IPS-NIHi7 (cell line): ENCODE results near the gene RIT1.
A peak's percentile ranks its signal among the peaks of the same experiment; 100 is the strongest.

Experiments used
- DNase-seq: peaks from one replicate; pipeline ENCODE4 v3.0.0; 2012; ENCODE audit warnings: mixed read lengths; ENCODE audit errors: extremely low spot score

Gene RIT1

DNA sequence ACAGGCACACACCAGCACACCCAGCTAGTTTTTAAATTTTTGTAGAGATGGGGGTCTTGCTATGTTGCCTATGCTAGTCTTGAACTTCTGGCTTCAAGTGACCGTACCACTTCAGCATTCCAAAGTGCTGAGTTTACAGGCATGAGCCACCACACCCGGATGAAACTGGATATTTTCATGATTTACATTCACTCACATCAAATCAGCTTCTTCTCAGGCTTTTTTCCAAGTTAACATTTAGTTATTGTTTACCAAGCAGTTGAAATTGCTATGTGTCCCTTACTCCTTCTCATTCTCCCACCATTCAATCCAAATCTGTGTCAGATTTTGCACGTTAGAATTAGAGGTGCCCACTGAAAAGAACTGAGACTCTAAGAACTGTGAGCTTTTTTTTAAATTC, 18.4 kb downstream of the RIT1 start:
- no peak for DNase-seq

- DNase-seq, result no peak
Observed at GRCh38 chr1:155890251-155890650, 20.9 kb downstream of the RIT1 start.

DNA sequence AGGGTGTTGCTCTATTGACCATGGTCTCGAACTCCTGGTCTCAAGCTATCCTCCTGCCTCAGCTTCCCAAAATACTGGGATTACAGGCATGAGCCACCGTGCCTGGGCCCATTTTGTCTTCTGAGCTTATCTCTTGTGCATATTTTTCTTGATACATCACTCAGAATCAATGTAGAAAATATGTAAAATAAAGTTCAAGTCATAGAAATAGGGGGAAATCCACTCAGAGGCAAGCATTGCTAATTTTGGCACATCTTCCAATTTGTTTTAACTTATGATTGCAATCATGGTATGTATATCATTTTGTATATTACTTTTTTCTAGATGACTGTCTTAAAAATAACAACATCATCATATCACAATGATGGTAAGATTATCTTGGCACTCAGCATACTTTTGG, 21.6 kb downstream of the RIT1 start:
- no peak for DNase-seq

DNA sequence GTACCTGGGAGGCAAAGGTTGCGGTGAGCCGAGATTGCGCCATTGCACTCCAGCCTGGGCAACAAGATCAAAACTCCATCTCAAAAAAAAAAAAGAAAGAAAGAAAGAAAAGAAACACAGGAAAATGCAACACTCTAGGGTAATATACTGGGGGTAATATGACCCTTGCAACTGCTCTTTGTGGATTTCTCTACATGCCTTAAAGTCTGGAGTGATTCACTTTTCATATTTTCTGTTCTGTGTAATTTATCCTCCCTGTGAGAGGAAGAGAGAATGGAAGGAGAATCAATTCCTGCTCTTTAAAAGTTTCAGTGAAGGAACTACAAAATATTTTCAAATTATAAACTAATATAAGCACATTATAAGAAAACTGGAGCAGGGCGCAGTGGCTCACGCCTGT, 22.7 kb downstream of the RIT1 start:
- DNase-seq, result no peak

GRCh38 chr1:155884982-155885381, 26.2 kb downstream of the RIT1 start:
- DNase-seq, result no peak

DNA sequence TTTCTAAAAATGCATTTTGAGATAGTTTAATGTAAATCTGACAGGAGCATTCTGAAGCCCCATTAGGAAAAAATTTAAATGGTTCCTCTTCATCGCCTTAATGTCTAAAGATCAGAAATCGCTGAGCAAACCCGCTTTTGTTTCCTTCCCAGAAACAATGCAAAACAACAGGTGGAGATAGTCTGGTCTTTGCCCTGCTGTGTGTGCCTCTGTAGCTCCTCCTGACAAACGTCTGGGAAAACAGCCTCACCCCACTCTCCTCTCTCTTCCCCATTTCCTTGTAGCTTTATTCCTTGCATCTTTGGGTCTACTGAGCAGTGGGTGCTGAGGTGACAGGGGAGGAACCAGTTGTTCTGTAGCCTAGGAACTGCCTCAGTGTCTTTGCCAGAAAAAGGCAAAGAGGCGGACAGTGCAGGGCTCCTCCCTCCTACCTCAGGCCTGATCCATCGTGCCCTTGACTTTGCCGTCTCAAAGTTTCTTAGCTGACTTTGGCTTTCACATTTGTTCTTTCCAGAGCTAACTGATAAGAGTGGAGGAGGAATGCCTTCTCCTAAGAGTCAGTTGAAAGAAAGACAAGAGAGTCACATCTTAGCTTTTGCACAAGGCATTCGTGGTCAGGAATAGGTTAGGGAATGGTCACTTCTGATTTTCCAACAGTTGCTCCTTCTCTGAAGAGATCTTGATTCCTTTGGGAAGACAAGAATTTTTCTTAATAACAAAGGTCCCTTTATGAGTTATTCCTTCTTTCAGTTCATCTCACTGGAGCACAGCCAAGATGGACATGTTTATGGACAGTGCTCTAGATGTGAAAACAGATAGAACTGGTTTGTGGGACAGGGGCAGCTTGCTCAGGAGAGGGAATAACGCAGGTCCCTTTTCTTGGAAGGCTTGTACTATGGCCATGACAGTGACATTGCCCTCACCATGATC, 26.9 kb downstream of the RIT1 start:
- DNase-seq, result no peak

DNA sequence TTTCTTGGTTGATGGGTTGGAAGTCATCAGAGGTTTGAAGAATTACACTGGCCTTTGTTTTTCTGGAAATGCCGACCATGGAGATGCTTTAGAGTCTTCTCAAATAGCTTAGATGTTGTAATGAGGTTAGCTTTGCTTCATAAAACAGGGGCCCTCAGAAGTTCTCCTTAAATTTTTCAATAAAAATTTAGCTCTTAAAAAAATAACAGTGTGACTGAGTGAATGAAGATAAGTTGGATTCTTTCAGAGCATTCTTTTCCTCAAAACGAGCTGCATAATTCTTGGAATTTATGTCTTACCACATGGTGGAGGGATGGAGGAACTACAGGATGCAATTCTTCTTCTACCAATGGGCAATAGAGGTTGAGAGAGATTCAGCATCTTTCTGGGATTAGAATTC, 28.4 kb downstream of the RIT1 start:
- no peak for DNase-seq

DNA sequence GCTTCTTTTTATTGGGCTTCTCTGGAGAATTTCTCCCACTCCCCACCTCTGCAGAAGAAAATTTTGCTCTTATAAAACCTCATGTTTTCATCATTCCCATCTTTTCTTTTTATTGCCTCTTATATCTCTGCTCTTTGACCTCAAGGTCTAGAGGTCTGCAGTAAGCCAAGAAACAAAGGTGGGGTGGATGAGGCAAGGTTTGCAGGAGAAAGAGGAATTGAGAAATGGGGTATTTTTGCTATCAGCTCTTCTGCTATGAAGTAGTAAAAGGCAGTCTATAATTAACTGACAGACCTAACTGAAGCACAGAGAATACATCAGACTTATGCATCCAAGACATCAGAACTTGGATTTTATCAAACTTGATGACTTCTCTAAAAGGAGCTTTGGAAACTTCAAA, 28.9 kb downstream of the RIT1 start:
- DNase-seq, result no peak

GRCh38 chr1:155880950-155881349, 30.2 kb downstream of the RIT1 start:
- DNase-seq, result no peak

DNA sequence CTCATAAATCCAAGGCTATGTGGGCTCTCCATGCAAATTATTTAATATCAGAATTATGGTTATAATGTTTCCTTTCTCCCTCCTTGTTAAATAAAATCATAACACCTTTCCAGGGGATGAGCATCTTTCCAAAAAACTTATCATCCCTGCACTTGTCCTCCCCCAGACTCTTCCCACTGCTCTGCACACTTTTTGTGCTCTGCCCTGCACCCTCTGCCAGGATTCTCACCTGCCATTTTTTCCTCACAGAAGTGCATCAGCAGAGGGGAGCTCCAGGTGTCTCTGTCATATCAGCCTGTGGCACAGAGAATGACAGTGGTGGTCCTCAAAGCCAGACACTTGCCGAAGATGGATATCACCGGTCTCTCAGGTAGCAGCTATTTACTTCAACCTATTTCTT, 30.9 kb downstream of the RIT1 start:
- no peak for DNase-seq

- no peak for DNase-seq
Observed at GRCh38 chr1:155877945-155878344, 33.2 kb downstream of the RIT1 start.

DNA sequence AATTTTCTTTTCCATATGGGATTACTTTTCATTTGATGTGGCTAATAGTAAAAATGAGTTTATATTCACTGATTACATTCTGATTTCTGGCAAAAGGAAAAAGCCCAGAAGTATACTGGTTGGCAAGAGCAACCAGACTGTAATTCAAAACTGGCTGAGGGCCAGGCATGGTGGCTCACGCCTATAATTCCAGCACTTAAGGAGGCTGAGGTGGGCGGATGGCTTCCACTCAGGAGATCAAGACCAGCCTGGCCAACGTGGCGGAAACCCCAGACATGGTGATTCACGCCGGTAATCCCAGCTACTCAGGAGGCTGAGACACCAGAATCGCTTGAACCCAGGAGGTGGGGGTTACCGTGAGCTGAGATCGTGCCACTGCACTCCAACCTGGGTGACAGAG, 37.3 kb downstream of the RIT1 start:
- no peak for DNase-seq

- no peak for DNase-seq
Observed at GRCh38 chr1:155872527-155872926, 38.6 kb downstream of the RIT1 start.

- no peak for DNase-seq
Observed at GRCh38 chr1:155871390-155871789, 39.8 kb downstream of the RIT1 start.

GRCh38 chr1:155867766-155868165, 43.4 kb downstream of the RIT1 start:
- DNase-seq, result no peak

- no peak for DNase-seq
Observed at GRCh38 chr1:155864393-155864792, 46.8 kb downstream of the RIT1 start.

DNA sequence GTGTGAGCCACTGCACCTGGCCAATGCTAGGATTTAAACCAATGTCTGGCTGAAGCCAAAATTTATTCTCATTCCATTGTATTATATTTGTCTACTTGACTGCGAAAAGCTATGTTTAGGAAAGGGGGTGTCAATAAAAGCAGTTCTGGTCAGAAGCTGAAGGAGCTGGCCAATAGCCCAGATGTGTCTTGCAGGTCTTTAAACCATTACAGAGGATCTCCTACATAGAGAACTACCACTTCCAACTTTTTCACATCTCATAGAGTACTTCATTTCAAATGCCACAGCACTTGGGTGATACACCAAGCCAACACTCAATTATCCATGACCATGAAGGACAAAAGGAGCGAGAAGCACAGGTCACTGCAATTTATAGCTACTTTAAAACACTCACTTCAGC, 49.3 kb downstream of the RIT1 start:
- no peak for DNase-seq

GRCh38 chr1:155860970-155861510, 50.1 kb downstream of the RIT1 start:
- no peak for DNase-seq

DNA sequence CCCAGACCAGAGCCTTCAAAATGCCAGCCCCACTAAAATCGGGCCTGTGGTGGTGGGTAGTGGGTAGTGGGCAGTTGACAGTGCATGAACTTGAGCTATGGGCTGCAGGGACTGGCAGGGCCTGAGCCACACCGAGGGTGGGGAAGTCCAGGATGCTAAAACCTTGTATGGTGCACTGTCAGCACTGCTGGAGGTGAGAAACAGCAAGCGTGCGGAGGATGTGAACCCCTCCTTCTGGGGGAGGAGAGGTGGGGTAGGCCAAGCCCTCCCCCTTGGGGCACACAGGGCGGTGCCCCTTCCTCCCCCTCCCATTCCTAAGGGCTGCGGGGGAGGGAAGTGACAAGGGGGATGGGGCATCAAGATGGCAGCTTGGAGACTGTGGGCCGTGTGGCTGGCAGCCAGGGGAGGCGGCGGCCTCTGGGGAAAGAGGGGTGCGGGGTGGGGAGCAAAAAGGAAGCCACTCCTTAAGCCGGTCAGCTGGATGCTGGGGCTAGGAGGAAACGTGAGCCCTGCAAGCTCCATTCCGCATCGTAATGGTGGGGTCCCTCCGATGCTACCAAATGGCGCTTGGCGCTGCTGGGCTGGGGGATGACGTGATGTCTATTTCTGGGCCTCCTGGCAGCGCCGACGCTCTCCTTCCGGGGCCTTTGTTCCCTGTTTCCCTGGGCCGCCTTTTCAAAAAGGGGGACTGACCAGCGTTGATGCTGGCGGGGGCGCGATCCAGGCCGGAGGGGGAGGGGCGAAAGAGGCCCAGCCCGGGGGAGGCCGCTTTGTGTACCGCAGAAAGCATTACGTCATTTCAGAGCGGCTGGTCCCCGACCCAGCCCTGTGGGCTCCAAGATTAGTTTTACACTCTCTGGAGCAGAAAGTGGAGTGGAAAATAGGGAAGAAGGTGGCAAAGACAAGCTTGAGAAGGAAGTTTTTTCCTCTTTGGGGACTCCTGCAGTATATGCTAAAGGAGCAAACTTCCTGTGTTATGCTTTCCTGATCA, 51.0 kb downstream of the RIT1 start:
- peak; percentile 60 for DNase-seq

DNA sequence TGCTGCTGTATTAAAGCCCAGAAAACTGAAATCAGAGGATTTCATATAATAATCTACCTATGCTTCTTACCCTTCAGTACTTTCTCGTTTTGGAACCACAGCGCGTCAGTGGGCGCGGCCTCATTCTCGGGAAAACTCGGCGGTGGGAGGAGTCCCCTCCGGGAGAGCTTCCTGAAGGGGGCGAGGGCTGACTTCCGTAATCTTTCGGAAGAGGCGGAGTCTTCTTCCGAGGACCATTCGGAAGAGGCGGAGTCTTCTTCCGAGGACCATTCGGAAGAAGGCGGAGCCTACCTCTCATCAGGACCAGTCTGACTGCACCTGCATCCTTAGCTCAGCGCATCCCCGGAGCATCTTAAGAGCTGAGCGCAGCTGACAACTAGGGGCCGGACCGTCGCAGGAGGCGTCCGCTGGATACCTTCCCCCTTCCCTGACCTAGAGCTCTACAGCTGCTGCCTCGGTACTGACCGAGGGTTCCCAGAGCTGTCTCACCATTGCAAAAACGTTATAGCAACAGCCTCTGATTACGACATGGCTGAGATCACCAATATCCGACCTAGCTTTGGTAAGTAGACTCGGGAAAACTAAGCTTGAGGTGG, 51.8 kb downstream of the RIT1 start, which contains the start of gene SYT11:
SYT11 (plus strand) TSS at position 334 of the 596 bp plus-strand sequence; CDS start at position 529, 195 bp downstream.
- DNase-seq, result peak; percentile 99

GRCh38 chr1:155858800-155859233, 52.3 kb downstream of the RIT1 start:
- DNase-seq, result no peak
